ENCODE results near the gene CHEK2.

- TF ChIP-seq GATA2 (IDR thresholded peaks at IDR 0.05; ENCODE audit: low read depth, low read length) (no peak), GATA3 (IDR thresholded peaks at IDR 0.05; ENCODE audit: low read depth, low read length) (no peak)
These were observed 19.8 kb upstream of the CHEK2 start for GRCh38 chr22:28761449-28761755.

Data from SH-SY5Y (cell line).